Forelimb muscle (tissue), 1 donor: ENCODE results near the gene VIPR2. TPM values are rescaled to one million over a fixed set of nuclear protein-coding genes. Genes with fewer than 3 reads are reported as not detected.
"Not testable (repeated sequence)": the region's sequence is repeated elsewhere in the genome, so short reads cannot be mapped to it uniquely, and the experiment has no call there.

ENCODE experiments used
- DNase-seq: peaks from one replicate; pipeline ENCODE4 v3.0.0-alpha.2; 2013; ENCODE audit warnings: low read depth
- polyA plus RNA-seq: library from polyadenylated mRNA; unstranded; fragments of 120-200 nt; gene quantifications from one replicate; pipeline ENCODE4 v1.2.1, GENCODE V29; 2013; ENCODE audit not compliant: insufficient read length

Gene VIPR2
- polyA plus RNA-seq, 1 donor, result 9.4 TPM

DNA sequence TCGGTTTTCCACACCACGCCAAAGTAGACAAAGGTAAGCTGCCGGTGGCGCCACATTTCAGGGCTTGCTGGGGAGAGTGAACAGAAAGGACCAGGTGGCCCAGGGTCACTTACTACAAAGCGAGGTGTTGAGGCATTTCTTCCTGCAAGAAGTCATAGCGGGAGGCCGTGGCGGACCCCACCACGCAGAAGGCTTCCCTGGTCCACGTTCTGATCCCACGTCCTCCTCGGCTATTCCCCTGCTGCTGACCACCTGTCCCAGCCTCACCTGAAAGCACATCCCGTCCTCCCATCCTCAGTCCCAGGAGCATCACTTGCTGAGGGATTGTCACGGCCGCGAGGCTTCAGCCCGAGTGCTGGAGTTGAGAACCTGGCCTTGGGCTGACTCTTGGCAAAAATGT lies 149.2 kb downstream of the VIPR2 start:
- no peak for DNase-seq

GRCh38 chr7:158994687-158995086 lies 150.0 kb downstream of the VIPR2 start:
- DNase-seq, result no peak

- DNase-seq, result no peak
These were observed 151.1 kb downstream of the VIPR2 start for GRCh38 chr7:158993591-158993990.

DNA sequence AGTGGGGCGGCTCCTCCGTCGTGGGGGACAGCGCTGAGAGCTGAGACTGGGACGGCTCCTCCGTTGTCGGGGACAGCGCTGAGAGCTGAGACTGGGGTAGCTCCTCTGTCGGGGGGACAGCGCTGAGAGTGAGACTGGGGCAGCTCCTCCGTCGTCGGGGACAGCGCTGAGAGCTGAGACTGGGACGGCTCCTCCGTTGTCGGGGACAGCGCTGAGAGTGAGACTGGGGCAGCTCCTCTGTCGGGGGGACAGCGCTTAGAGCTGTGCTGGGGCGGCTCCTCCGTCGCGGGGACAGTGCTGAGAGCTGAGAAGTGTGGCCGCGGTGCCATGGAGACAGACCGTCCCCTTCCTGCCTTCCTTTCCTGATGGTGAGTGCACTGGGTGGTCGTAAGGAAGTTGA lies 151.9 kb downstream of the VIPR2 start:
- no peak for DNase-seq

GRCh38 chr7:158991824-158992621 lies 152.6 kb downstream of the VIPR2 start:
- no peak for DNase-seq

GRCh38 chr7:158988996-158989395 lies 155.7 kb downstream of the VIPR2 start:
- DNase-seq, result no peak

GRCh38 chr7:158988302-158988862 lies 156.3 kb downstream of the VIPR2 start:
- no peak for DNase-seq

DNA sequence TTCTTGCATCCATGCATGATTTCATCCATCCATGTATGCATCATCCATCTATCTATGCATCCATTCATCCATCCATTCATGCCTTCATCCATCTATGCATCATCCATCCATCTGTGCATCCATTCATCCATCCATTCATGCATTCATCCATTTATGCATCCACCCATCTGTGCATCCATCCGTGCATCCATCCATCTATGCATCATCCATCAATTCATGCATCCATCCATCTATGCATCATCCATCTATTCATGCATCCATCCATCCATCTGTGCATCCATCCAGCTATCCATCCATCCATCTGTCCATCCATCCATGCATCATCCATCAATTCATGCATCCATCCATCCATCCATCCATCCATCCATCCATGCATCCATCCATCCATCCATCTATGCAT lies 157.0 kb downstream of the VIPR2 start:
- DNase-seq, result no peak

- no peak for DNase-seq
These were observed 159.1 kb downstream of the VIPR2 start for GRCh38 chr7:158985583-158985982.

DNA sequence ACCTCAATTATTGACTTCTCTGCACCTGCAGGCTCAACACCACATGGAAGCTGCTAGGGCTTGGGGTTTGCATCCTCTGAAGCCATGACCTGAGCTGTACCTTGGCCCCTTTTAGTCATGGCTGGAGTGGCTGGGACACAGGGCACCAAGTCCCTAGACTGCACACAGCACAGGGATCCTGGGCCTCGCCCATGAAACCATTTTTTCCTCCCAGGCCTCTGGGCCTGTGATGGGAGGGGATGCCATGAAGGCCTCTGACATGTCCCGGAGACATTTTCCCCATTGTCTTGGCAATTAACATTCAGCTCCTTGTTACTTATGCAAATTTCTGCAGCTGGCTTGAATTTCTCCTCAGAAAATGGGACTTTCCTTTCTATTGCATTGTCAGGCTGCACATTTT lies 160.7 kb downstream of the VIPR2 start:
- not testable (repeated sequence) for DNase-seq

GRCh38 chr7:158982080-158982479 lies 162.6 kb downstream of the VIPR2 start:
- not testable (repeated sequence) for DNase-seq

GRCh38 chr7:158979635-158980351 lies 164.9 kb downstream of the VIPR2 start:
- DNase-seq, result no peak

- DNase-seq, result no peak
These were observed 165.6 kb downstream of the VIPR2 start for GRCh38 chr7:158979023-158979529.
